Activated T-helper 17 cell treated with anti-CD3 and anti-CD28 coated beads, Interleukin-2, amount 50 U/mL, for 72 hours (primary cell): ENCODE results near the gene HNRNPC. TPM values are rescaled to one million over a fixed set of nuclear protein-coding genes. Genes with fewer than 3 reads are reported as not detected.
A peak's percentile ranks its signal among the peaks of the same experiment; 100 is the strongest.
"Not testable (repeated sequence)": the region's sequence is repeated elsewhere in the genome, so short reads cannot be mapped to it uniquely, and the experiment has no call there.

ENCODE experiments used
- ATAC-seq: fragments of 150-1000 bp; cut with Tn5 transposase; replicated peaks from 2 replicates; pipeline ENCODE4 v1.10.0; 2021; ENCODE audit warnings: mild to moderate bottlenecking, moderate library complexity
- H3K27ac Mint-ChIP-seq: one replicate; pipeline ENCODE4 v1.8.0; 2022; ENCODE audit warnings: mixed read lengths
- H3K27me3 Mint-ChIP-seq: one replicate; pipeline ENCODE4 v1.8.0; 2022; ENCODE audit warnings: mixed read lengths
- H3K36me3 Mint-ChIP-seq: one replicate; pipeline ENCODE4 v1.8.0; 2022; ENCODE audit warnings: low read depth, mild to moderate bottlenecking, mixed read lengths
- H3K4me1 Mint-ChIP-seq: one replicate; pipeline ENCODE4 v1.8.0; 2022; ENCODE audit warnings: mixed read lengths
- H3K4me3 Mint-ChIP-seq: one replicate; pipeline ENCODE4 v1.8.0; 2022; ENCODE audit warnings: mild to moderate bottlenecking, mixed read lengths
- H3K9me3 Mint-ChIP-seq: one replicate; pipeline ENCODE4 v1.8.0; 2022; ENCODE audit warnings: mixed read lengths
- total RNA-seq, 2 donors: library from RNA; stranded (reverse); gene quantifications; one replicate each; pipeline ENCODE4 v1.2.3, GENCODE V29; 2022

The HNRNPC gene
- total RNA-seq, 2 donors from 2014 or later, result 720 to 984 TPM

DNA sequence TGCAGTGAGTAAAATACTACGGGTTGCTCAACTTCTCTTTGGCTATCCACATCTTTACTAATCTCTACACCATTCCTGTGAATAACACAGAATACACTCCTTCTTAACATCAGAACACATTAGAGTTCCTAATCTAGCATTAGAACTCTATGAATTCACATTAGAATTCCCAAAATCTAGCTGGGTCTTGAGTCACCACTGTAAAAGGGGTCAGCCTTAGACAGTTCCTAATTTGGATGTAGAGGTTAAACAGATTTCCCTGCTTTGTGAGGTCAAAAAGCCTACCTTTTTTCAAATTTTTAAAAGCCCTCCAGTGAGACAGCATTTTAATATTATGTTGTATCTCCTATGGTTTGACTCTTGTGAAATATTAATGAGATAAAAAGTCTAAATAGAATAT lies 7.4 kb downstream of the HNRNPC start:
- no peaks in the 10 kb centered on the region for H3K9me3 Mint-ChIP-seq
- peak overlapping the region; percentile 85 for H3K27ac Mint-ChIP-seq
- no peaks in the 10 kb centered on the region for H3K27me3 Mint-ChIP-seq
- peak overlapping the region; percentile 94 for H3K4me3 Mint-ChIP-seq
- peaks cover 61% of the 10 kb centered on the region for H3K4me1 Mint-ChIP-seq
- ATAC-seq, result no peak
- H3K36me3 Mint-ChIP-seq, result peaks cover 100% of the 10 kb centered on the region

DNA sequence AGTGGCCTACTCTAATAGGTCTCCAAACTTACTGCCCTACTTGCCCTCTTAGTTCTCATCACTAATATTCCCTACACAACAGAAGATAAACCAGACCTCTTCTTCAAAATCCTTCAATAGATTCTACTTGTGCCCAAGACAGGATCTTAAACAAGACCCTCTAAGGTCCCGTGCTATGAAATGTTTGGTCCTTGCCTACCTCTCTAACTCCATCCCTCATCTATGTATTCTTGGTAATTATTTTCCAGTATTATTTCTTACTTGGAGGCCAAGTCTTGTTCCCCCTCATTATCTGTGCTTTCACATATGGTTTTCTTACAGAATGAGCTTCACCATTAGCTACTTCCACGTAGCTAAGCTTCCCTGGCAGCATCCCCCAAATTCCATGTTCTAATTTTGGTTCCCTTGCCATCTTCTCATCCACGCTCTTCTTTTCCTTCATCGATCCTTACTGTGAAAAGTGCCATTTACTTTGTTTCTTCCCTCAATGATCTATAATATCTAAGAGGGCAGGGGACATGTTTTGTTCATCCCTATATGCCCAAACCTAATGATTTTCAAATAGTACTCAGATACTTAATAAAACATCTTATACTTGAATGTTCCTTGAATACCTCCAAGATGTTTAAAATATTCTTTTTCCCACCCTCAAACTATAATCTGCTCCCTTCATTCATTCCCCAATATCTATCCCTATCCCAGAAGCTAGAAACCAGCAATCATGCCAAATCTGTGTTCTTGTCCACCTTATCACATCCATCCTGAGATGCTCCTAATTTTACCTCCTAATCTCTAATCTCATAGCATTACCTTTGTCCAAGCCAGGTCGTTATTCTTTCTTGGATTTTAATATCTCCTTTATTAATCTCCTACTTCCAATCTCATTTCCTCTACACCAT lies 10.1 kb downstream of the HNRNPC start:
- Mint-ChIP-seq H3K27me3 (no peaks in the 10 kb centered on the region), H3K4me3 (peak overlapping the region; percentile 94), H3K36me3 (peaks cover 100% of the 10 kb centered on the region), H3K9me3 (no peaks in the 10 kb centered on the region), H3K27ac (peak overlapping the region; percentile 86), H3K4me1 (peaks cover 64% of the 10 kb centered on the region)
- ATAC-seq, result no peak

- peaks cover 100% of the 10 kb centered on the region for H3K36me3 Mint-ChIP-seq
- no peaks in the 10 kb centered on the region for H3K27me3 Mint-ChIP-seq
- peak overlapping the region; percentile 86 for H3K27ac Mint-ChIP-seq
- peak overlapping the region; percentile 94 for H3K4me3 Mint-ChIP-seq
- H3K9me3 Mint-ChIP-seq, result no peaks in the 10 kb centered on the region
- peak; percentile 72 for ATAC-seq
- H3K4me1 Mint-ChIP-seq, result peaks cover 55% of the 10 kb centered on the region
These were observed 11.0 kb downstream of the HNRNPC start for GRCh38 chr14:21258005-21258888.

DNA sequence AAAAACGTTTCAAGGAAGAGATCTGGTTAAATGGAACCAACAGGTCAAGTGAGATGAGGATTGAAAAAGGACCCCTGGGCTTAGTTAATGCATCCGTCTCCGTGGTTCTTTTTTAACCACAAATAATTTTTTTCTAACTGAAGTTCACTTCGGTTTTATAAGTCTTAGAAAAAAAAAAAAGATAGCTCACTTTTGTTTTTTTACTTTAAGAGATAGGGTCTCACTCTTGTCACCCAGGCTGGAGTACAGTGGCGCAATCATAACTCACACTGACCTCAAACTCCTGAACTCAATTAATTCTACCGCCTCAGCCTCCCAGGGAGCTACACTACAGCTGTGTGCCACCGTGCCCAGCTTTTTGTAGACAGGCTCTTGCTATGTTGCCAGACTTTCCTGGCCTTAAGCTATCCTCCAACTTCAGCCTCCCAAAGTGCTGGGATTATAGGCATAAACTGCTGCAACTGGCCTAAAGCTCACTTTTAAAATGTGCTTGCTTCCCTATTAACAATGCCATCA lies 11.8 kb downstream of the HNRNPC start:
- ATAC-seq, result no peak
- H3K9me3 Mint-ChIP-seq, result no peaks in the 10 kb centered on the region
- H3K27ac Mint-ChIP-seq, result peak overlapping the region; percentile 63
- H3K27me3 Mint-ChIP-seq, result no peaks in the 10 kb centered on the region
- H3K36me3 Mint-ChIP-seq, result peaks cover 100% of the 10 kb centered on the region
- peak overlapping the region; percentile 94 for H3K4me3 Mint-ChIP-seq
- H3K4me1 Mint-ChIP-seq, result peaks cover 51% of the 10 kb centered on the region

GRCh38 chr14:21256539-21257393 lies 12.5 kb downstream of the HNRNPC start:
- no peak for ATAC-seq
- peak overlapping the region; percentile 63 for H3K27ac Mint-ChIP-seq
- peak overlapping the region; percentile 94 for H3K4me3 Mint-ChIP-seq
- H3K4me1 Mint-ChIP-seq, result peaks cover 49% of the 10 kb centered on the region
- H3K9me3 Mint-ChIP-seq, result no peaks in the 10 kb centered on the region
- peaks cover 100% of the 10 kb centered on the region for H3K36me3 Mint-ChIP-seq
- H3K27me3 Mint-ChIP-seq, result no peaks in the 10 kb centered on the region

DNA sequence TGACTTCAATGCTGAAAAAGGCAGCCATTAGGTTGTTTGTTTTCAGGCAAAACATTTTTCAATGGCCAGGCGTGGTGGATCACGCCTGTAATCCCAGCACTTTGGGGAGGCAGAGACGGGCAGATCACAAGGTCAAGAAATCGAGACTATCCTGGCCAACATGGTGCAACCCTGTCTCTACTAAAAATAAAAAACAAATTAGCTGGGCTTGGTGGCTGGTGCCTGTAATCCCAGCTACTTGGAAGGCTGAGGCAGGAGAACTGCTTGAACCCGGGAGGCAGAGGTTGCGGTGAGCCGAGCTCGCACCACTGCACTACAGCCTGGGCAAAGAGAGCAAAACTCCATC lies 13.2 kb downstream of the HNRNPC start:
- Mint-ChIP-seq H3K4me1 (peaks cover 46% of the 10 kb centered on the region), H3K4me3 (peak overlapping the region; percentile 94), H3K36me3 (peaks cover 100% of the 10 kb centered on the region), H3K27ac (peak overlapping the region; percentile 65)
- H3K27me3 Mint-ChIP-seq, ATAC-seq, H3K9me3 Mint-ChIP-seq: not testable (repeated sequence)

DNA sequence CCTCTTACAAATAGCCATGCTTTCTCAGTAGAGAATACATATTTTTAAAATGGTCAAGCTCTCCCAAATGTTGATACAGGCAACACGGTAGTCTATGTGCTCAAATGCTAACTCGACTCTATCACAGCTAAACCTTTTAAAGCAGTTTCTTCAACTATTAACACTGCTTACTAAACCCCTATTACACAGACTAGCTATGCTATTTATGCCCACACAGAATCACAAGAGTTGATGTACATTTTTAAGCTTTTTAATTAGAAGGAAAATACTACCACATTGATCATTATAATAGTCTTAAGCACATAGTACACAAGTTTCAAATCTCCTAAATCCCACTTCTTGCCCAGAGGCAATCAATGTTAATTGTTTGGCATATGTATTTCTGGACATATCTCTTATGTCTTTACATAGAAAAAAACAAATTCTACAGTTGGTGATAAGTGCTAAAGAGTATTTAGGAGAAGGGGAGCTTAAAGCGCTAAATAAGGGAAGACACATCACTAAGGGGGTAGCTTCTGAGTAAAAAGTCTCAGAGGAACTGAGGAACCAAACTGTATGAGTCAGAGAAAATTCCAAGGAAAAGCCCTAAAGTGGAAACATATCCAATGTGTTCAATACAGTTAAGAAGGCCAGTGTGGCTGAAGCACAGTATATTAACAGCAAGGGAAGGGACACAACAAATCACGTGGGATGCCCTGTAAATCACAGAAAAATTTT lies 13.7 kb downstream of the HNRNPC start:
- peaks cover 100% of the 10 kb centered on the region for H3K36me3 Mint-ChIP-seq
- peak overlapping the region; percentile 94 for H3K4me3 Mint-ChIP-seq
- no peak for ATAC-seq
- peaks cover 46% of the 10 kb centered on the region for H3K4me1 Mint-ChIP-seq
- no peaks in the 10 kb centered on the region for H3K9me3 Mint-ChIP-seq
- no peaks in the 10 kb centered on the region for H3K27me3 Mint-ChIP-seq
- H3K27ac Mint-ChIP-seq, result peak overlapping the region; percentile 65

- Mint-ChIP-seq H3K27me3 (no peaks in the 10 kb centered on the region), H3K4me1 (peaks cover 31% of the 10 kb centered on the region), H3K27ac (no peak overlapping the region), H3K9me3 (no peaks in the 10 kb centered on the region), H3K4me3 (peak overlapping the region; percentile 28), H3K36me3 (peaks cover 100% of the 10 kb centered on the region)
- ATAC-seq, result no peak
These were observed 17.1 kb downstream of the HNRNPC start for GRCh38 chr14:21252149-21252548.

GRCh38 chr14:21251215-21251614 lies 18.0 kb downstream of the HNRNPC start:
- Mint-ChIP-seq H3K4me1 (peaks cover 29% of the 10 kb centered on the region), H3K27me3 (no peaks in the 10 kb centered on the region), H3K9me3 (no peaks in the 10 kb centered on the region), H3K4me3 (peak overlapping the region; percentile 28), H3K36me3 (peaks cover 100% of the 10 kb centered on the region), H3K27ac (no peak overlapping the region)
- no peak for ATAC-seq

DNA sequence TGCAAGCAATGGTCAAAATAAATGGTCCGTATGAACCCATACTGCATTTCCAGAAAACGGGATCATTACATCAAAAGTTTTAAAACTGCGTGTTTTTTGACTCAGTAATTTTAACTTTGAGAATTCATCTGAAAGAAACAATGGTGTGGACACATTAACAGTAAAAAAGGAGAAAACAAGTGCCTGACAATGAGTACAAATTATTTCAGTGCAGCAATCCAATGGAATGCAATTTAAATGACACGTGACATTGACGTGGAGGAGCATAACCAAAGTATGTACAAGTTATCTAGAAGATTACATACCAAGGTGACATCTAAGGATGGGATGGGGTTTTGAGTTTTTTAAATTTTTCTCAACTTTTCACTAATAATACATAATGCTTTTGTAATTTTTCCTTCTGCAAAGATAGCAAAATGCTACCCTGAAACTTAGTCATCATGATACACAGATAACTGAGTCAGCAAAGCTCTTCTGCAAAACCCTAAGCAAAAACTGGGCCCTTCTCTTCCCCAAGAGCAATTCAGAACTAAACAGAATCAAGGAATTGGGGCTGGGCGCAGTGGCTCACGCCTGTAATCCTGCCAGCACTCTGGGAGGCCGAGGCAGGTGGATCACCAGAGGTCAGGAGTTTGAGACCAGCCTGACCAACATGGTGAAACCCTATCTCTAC lies 20.4 kb downstream of the HNRNPC start:
- Mint-ChIP-seq H3K4me1 (peaks cover 26% of the 10 kb centered on the region), H3K27ac (no peak overlapping the region), H3K27me3 (no peaks in the 10 kb centered on the region), H3K4me3 (peak overlapping the region; percentile 13), H3K36me3 (peaks cover 99% of the 10 kb centered on the region), H3K9me3 (no peaks in the 10 kb centered on the region)
- ATAC-seq, result no peak

DNA sequence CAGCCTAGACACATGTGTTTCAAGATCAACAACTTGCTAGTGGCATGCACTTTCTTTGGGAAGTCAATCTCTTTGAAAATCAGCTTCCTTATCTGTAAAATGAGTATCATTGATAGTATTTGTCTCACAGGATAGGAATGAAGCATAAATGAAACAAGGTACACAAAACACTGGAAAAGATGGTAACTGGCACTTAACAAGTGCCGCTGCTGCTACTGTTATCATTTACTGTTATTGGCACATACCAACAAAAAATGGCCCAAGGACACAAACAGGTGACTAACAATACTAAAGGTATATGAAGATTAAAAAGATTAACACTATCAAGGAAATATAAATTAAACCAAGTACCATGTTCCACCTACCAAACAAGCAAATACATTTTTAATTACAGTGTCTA lies 20.9 kb downstream of the HNRNPC start:
- no peak for ATAC-seq
- peaks cover 26% of the 10 kb centered on the region for H3K4me1 Mint-ChIP-seq
- H3K4me3 Mint-ChIP-seq, result peak overlapping the region; percentile 13
- no peaks in the 10 kb centered on the region for H3K27me3 Mint-ChIP-seq
- peaks cover 99% of the 10 kb centered on the region for H3K36me3 Mint-ChIP-seq
- H3K27ac Mint-ChIP-seq, result no peak overlapping the region
- no peaks in the 10 kb centered on the region for H3K9me3 Mint-ChIP-seq

DNA sequence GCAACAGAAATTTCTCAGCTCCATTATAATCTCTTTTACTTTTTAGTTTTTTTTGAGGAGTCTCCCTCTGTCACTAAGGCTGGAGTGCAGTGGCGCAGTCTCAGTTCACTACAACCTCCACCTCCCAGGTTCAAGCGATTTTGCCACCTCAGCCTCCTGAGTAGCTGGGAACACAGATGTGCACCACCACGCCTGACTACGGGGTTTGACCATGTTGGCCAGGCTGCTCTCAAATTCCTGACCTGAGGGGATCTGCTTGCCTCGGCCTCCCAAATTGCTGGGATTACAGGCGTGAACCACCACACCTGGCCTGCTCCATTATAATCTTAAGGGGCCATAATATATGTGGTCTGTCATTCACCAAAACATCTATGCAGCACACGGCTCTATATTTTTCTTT lies 23.4 kb downstream of the HNRNPC start:
- peaks cover 99% of the 10 kb centered on the region for H3K36me3 Mint-ChIP-seq
- peaks cover 27% of the 10 kb centered on the region for H3K4me1 Mint-ChIP-seq
- ATAC-seq, result no peak
- H3K9me3 Mint-ChIP-seq, result no peaks in the 10 kb centered on the region
- no peak overlapping the region for H3K27ac Mint-ChIP-seq
- no peaks in the 10 kb centered on the region for H3K27me3 Mint-ChIP-seq
- H3K4me3 Mint-ChIP-seq, result peak overlapping the region; percentile 8

- peak overlapping the region; percentile 50 for H3K27ac Mint-ChIP-seq
- peak overlapping the region; percentile 7 for H3K4me3 Mint-ChIP-seq
- H3K36me3 Mint-ChIP-seq, result peaks cover 98% of the 10 kb centered on the region
- no peak for ATAC-seq
- peaks cover 27% of the 10 kb centered on the region for H3K4me1 Mint-ChIP-seq
- H3K9me3 Mint-ChIP-seq, result no peaks in the 10 kb centered on the region
- H3K27me3 Mint-ChIP-seq, result no peaks in the 10 kb centered on the region
These were observed 24.7 kb downstream of the HNRNPC start for GRCh38 chr14:21244544-21244943.
